HL-60/S4 treated with retinoic acid at 250 ng/mL for 4 days and 3 days (cell line): Measurements from ENCODE around the gene TRAF2.
"Not testable (repeated sequence)": the region's sequence is repeated elsewhere in the genome, so short reads cannot be mapped to it uniquely, and the experiment has no call there.

Source experiments
- in situ Hi-C: fragments of 300-500 bp; cut with MboI; formaldehyde crosslinking; loops from 2 replicates; pipeline ENCODE4 v1.7.0; 2022; ENCODE audit warnings: low sequenced_read_pairs

The TRAF2 gene

GRCh38 chr9:136856541-136857141, 29.7 kb upstream of the TRAF2 start:
- in situ Hi-C loops, result no loop called here

GRCh38 chr9:136857166-136857565, 29.1 kb upstream of the TRAF2 start:
- in situ Hi-C loops, result no loop called here

- in situ Hi-C loops, result no loop called here
Observed at GRCh38 chr9:136857581-136858412, 28.5 kb upstream of the TRAF2 start.

- in situ Hi-C loops, result no loop called here
Observed at GRCh38 chr9:136858452-136858843, 27.9 kb upstream of the TRAF2 start.

GRCh38 chr9:136858844-136859757, 27.2 kb upstream of the TRAF2 start:
- in situ Hi-C loops, result no loop called here

- in situ Hi-C loops, result no loop called here
Observed at GRCh38 chr9:136860529-136860928, 25.8 kb upstream of the TRAF2 start.

- in situ Hi-C loops, result no loop called here
Observed at GRCh38 chr9:136860933-136861873, 25.1 kb upstream of the TRAF2 start.

- in situ Hi-C loops, result no loop called here
Observed at GRCh38 chr9:136861874-136862457, 24.4 kb upstream of the TRAF2 start.

GRCh38 chr9:136862849-136863622, 23.3 kb upstream of the TRAF2 start:
- in situ Hi-C loops, result no loop called here

GRCh38 chr9:136863623-136864273, 22.6 kb upstream of the TRAF2 start:
- in situ Hi-C loops, result no loop called here

GRCh38 chr9:136865041-136865767, 21.1 kb upstream of the TRAF2 start:
- in situ Hi-C loops, result no loop called here

GRCh38 chr9:136865768-136866103, 20.6 kb upstream of the TRAF2 start:
- in situ Hi-C loops, result no loop called here

GRCh38 chr9:136866898-136867421, 19.4 kb upstream of the TRAF2 start:
- in situ Hi-C loops, result not testable (repeated sequence)

GRCh38 chr9:136867480-136867879, 18.8 kb upstream of the TRAF2 start:
- in situ Hi-C loops, result no loop called here

GRCh38 chr9:136867917-136868316, 18.4 kb upstream of the TRAF2 start:
- in situ Hi-C loops, result no loop called here

GRCh38 chr9:136868644-136869043, 17.7 kb upstream of the TRAF2 start:
- in situ Hi-C loops, result no loop called here

- in situ Hi-C loops, result not testable (repeated sequence)
Observed at GRCh38 chr9:136869611-136870010, 16.7 kb upstream of the TRAF2 start.

- in situ Hi-C loops, result no loop called here
Observed at GRCh38 chr9:136875155-136875554, 11.2 kb upstream of the TRAF2 start.
